ENCODE measurements around the gene HMGXB3.

Gene HMGXB3

DNA sequence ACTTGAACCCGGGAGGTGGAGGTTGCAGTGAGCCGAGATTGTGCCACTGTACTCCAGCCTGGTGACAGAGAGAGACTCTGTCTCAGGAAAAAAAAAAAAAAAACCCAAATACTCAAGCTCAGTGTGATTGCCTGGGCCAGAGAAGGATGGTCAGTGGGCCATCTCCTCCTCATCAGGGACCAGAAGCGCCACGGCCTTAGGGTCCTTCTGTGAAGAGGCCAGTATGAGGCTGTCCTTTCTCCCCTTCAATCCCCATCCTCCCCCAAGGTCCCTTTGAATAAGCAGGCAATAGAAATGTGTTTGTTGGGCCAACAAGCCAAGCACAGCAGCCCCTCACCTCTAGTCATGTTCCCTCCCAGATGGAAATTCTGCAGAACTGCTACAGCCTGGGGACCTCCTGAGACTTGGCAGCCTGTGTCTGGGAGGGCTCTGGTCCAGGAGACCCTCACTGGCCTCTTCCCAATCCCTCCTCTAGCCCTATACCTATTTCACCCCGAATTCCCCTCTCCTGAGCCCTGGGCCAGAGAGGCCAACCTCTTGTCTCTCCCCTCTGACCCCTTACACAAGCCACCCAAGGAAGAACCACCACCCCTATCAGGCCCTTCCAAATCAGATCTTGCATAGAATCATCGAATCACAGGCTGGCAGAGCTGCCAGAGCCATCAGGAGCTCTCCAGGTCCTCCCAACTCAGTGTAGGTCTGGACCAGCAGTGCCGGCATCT, 84.8 kb downstream of the HMGXB3 start:
- in situ Hi-C loops (cut with MboI; ENCODE audit: low pct_unique_long_range_greater_than_20kb, low sequenced_read_pairs, unreplicated experiment), result no loop called here
- TF ChIP-seq, protein P1, sequence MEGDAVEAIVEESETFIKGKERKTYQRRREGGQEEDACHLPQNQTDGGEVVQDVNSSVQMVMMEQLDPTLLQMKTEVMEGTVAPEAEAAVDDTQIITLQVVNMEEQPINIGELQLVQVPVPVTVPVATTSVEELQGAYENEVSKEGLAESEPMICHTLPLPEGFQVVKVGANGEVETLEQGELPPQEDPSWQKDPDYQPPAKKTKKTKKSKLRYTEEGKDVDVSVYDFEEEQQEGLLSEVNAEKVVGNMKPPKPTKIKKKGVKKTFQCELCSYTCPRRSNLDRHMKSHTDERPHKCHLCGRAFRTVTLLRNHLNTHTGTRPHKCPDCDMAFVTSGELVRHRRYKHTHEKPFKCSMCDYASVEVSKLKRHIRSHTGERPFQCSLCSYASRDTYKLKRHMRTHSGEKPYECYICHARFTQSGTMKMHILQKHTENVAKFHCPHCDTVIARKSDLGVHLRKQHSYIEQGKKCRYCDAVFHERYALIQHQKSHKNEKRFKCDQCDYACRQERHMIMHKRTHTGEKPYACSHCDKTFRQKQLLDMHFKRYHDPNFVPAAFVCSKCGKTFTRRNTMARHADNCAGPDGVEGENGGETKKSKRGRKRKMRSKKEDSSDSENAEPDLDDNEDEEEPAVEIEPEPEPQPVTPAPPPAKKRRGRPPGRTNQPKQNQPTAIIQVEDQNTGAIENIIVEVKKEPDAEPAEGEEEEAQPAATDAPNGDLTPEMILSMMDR (IDR thresholded peaks at IDR 0.05; ENCODE audit: extremely low read depth, insufficient read depth, missing control alignments), result no peak
- peak; percentile 1 for DNase-seq (ENCODE audit: low spot score)

GRCh38 chr5:150085950-150086715, 85.6 kb downstream of the HMGXB3 start, which contains the start of gene CSF1R:
TSS of gene CSF1R (minus strand) at chr5:150086554. CDS start at chr5:150086427, 127 bp downstream.
- no peak for DNase-seq (ENCODE audit: low spot score)
- in situ Hi-C loops (cut with MboI; ENCODE audit: low pct_unique_long_range_greater_than_20kb, low sequenced_read_pairs, unreplicated experiment), result no loop called here
- TF ChIP-seq, protein P1 (IDR thresholded peaks at IDR 0.05; ENCODE audit: extremely low read depth, insufficient read depth, missing control alignments), result no peak

DNA sequence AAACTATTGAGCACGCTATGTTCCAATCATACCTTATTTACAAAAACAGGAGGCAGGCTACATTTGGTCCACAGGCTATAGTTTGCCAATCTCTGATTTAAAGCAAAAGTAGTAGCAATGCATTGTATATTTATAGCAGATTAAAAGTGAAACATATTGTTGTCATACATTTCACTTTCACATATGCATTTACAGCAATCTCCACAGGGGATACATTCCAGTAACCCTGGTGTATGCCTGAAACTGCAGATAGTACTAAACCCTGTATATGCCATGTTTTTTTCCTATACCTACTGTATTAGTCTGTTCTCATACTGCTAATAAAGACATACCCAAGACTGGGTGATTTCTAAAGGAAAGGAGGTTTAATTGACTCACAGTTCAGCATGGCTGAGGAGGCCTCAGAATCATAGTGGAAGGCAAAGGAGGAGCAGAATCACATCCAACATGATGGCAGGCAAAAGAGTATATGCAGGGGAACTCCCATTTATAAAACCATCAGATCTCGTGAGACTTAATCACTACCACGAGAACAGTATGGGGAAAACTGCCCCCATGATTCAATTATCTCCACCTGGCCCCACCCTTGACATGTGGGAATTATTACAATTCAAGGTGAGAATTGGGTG, 91.7 kb downstream of the HMGXB3 start:
- TF ChIP-seq, protein P1 (IDR thresholded peaks at IDR 0.05; ENCODE audit: extremely low read depth, insufficient read depth, missing control alignments), result no peak
- in situ Hi-C loops (cut with MboI; ENCODE audit: low pct_unique_long_range_greater_than_20kb, low sequenced_read_pairs, unreplicated experiment), result no loop called here
- DNase-seq (ENCODE audit: low spot score), result peak; percentile 57

DNA sequence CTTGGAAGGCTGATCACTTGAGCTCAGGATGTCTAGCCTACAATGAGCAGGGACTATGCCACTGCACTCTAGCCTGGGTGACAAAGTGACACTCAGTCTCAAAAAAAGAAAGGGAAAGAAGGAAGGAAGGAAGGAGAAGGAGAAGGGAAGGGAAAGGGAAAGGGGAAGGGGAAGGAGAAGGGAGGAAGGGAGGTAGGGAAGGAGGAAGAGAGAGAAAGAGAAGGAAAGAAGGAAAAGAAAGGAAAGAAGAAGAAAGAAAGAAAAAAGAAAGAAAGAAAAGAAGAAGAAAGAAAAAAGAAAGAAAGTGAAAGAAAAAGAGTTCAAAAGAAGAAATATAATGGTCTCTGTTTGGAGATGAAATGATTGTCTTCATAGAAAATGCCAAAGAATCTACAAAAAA, 96.6 kb downstream of the HMGXB3 start:
- in situ Hi-C loops (cut with MboI; ENCODE audit: low pct_unique_long_range_greater_than_20kb, low sequenced_read_pairs, unreplicated experiment), result no loop called here
- TF ChIP-seq, protein P1 (IDR thresholded peaks at IDR 0.05; ENCODE audit: extremely low read depth, insufficient read depth, missing control alignments), result no peak
- DNase-seq (ENCODE audit: low spot score), result no peak

DNA sequence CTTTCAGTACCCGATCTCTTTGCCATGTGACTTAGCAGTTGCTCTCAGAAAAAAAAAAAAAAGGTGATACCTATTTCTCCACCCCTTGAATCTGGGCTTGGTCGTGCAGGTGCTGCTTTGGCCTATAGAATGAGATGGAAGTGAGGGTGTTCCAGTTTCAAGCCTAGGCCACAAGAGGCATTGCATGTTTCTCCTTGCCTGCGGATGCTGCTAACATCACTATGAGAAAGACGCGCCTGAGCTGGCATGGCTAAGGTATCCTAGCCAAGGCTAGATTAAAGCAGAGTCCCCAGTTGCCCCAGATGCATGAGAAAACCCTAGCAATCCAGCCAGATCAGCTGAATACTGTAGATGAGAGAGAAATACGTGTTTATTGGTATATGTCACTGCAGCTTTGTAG, 100.5 kb downstream of the HMGXB3 start:
- TF ChIP-seq, protein P1 (IDR thresholded peaks at IDR 0.05; ENCODE audit: extremely low read depth, insufficient read depth, missing control alignments), result no peak
- in situ Hi-C loops (cut with MboI; ENCODE audit: low pct_unique_long_range_greater_than_20kb, low sequenced_read_pairs, unreplicated experiment), result no loop called here
- no peak for DNase-seq (ENCODE audit: low spot score)
